HG03159 (cell line): ENCODE results near the gene ATG101.

Experiments
- ATAC-seq: cut with Tn5 transposase; IDR thresholded peaks from one replicate; pipeline ENCODE4 v1.9.1; 2021; ENCODE audit warnings: mild to moderate bottlenecking, moderate library complexity; ENCODE audit not compliant: unreplicated experiment

ATG101 gene, protein sequence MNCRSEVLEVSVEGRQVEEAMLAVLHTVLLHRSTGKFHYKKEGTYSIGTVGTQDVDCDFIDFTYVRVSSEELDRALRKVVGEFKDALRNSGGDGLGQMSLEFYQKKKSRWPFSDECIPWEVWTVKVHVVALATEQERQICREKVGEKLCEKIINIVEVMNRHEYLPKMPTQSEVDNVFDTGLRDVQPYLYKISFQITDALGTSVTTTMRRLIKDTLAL

DNA sequence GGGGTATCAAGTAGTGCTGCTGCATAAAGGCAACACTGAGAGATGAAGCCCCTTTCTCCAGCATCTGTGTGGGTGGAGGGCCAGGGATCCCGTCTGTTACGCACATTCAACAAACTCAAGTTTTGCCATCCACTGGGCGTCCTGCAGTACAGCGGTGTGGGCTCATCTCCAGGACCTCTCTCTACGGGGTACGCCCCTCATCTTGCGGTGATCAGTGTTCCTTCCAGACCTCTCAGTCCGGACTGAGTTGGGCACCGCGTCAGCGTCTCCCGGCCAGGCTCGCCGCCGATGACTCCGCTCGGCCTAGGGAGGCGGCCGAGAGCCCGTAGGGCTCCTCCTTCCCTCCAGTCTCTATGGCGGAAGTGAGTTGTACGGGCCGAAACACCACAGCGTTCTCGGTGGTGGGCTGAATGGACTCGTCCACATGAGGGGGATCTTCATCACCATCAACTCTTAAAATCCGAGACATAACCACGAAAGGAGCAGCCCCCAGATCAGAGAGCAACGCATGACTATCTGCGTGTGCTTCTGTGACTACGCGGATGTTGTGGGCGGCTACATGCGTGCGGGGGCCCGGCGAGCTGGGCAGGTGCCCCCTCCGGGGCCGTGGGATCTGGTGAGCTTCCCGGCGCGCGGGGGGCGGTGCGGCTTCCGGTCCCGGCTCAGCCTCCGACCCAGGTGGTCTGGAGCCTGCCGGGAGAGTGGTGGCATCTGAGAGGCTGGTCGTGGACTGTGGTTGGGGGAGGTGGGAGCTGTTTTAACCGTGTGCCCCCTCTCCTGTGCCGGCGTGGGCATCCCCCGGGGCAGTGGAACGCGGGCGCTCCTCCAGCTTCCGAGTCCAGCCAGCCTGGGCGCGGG, at the start of gene ATG101:
Gene ATG101, plus strand, starts transcription at position 652 of the 858 bp plus-strand sequence. CDS start 3,673 bp downstream, outside the sequence.
- ATAC-seq: peak; percentile 92

DNA sequence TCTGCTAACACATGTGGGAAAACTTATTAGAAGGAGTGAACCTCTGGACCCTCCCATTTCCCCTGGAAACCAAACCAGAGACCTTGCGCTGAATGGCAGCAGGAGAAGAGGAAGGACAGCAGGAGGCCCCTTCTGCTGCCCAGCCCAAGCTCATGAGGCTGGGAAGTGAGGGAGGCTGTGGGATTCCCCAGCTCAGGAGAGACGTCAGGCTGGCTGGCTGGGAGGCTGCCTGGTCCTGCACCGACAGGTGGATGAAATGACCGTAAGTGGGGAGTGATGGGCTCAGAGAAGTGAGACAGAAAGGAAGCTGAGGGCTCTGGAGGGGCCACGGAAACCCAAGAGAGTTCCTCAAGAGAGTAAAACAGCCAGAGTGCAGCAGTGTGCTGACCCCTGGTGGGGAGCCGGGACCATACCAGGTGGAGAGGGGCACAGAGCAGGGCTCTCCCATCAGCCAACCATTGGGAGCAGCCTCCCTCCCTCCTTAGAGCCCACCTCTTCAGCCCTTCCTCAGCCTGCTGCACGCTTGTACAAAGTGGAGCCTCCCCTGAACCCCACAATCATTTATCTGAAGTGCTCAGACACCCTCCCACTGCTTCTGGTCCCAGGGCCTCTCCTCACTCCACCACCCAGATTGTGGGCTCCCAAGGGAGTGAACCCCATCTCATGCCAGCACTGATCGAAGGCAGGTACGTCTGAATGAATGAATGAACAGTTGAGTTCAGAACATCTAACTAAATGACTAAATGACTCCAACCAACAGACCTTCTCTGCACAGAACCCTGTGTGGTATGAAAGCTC, 49.0 kb upstream of the ATG101 start:
- peak; percentile 45 for ATAC-seq

DNA sequence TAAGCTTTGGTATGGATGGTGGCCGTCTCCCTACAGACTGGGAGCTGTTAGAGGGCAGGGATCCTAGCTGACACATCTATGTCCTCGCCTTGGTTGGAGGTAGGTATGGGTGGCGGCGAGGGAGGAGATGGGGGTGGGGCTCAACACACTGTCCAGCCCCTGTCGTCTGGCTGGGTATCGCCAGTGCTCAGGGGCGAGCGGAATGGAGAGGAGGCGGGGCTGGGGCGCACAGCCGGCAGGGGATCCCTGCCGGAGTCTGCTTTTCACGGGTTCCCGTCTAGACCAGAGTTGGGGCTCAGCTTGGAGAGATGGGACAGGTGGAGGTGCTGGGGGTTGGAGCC, 47.0 kb upstream of the ATG101 start:
- no peak for ATAC-seq

DNA sequence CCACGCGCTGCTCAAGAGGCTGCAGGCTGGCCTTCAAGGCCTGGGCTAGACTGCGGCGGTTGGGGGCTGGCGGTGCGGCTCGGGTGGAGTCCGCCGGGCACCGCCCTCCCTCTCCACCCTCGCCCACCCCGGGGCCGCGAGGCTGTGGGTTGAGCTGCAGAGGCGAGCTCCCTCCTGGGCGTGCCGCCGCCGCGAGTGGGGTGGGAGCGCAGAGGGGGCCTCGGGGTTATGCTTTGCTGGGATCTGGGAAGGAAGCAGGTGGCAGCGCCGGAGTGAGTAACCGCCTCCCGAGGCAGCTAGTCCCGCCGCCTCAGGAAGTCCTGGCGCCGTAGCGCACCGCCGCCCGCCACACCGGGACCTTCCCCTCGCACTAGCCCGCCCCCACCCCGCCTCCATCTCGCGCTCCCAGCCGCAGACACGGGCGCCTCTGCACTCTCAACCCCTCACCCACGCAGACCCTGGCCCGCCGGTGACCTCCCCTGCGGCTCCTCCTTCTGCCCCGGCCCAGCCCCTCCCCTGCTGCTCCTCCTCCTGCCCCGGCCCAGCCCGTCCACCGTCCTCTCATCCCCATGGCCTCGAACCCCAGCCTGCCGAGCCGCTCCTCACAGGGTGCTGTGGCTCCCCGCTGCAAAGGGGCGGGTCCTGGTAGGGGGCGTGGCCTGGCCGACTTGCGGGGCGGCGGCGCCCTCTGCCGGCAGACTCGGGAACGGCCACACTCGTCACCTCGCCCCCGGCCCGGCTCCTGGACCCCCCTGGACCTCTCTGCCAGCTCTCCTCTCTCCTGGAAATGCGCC, 46.4 kb upstream of the ATG101 start:
- no peak for ATAC-seq

DNA sequence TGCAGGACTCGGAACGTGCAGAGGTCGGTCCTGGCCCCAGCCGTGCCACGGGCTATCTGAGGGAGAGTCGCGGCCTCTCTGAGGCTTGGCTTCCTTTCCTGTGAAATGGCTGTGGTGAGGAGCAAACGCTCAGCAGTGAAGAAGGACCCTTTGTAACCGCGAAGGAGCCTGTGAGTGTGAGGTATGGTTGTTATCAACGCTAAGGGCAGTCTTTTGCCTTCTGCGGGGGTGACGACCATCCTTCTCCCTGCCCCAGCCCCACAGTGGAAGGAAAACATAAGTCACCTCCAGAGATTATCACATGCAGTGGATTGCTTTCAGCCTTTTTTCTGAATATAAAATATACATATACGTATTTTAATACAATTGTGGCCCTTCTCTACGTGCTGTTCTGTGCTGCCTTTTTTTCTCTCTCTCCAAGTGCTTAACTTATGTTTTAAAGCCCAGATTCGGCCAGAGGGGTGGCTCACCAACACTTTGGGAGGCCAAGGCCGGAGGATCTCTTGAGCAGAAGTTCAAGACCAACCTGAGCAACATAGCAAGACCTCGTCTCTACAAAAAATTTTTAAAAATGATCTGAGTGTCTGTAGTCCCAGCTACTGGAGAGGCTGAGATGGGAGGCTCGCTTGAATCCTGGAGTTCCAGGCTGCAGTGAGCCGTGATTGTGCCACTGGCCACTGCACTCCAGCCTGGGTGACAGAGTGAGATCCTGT, 45.6 kb upstream of the ATG101 start:
- no peak for ATAC-seq

DNA sequence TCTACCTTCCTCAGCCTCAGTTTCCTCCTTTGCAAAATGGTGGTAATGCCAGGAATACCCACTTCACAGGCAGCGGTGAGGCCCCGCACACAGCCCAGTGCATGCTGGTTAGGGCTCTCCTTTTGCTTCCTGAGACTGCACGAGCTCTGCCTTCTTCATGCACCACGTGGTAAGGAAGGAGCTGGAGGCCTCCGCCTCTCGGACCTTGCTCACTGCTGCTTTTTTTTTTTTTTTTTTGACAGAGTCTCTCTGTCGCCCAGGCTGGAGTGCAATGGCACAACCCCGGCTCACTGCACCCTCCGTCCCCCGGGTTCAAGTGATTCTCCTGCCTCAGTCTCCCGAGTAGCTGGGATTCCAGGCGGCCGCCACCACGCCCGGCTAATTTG, 44.9 kb upstream of the ATG101 start:
- ATAC-seq: no peak

DNA sequence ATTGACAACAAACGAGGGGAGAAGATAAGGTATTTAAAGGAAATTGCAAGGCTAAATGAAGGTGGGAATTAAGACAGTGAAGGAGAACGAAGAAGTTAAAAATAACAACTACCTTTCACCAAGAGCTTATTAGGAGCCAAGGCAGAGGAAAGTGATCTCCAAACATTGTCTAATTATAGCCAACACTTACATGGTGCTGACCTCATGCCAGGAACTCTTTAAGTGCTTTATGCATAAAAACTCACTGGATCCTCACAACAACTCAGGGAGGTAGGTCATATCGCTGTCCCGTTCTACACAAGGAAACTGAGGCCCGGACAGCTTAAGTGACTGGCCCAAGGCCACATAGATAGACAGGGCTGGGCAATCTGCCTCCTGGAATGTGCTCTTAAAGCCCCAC, 43.5 kb upstream of the ATG101 start:
- ATAC-seq: no peak

DNA sequence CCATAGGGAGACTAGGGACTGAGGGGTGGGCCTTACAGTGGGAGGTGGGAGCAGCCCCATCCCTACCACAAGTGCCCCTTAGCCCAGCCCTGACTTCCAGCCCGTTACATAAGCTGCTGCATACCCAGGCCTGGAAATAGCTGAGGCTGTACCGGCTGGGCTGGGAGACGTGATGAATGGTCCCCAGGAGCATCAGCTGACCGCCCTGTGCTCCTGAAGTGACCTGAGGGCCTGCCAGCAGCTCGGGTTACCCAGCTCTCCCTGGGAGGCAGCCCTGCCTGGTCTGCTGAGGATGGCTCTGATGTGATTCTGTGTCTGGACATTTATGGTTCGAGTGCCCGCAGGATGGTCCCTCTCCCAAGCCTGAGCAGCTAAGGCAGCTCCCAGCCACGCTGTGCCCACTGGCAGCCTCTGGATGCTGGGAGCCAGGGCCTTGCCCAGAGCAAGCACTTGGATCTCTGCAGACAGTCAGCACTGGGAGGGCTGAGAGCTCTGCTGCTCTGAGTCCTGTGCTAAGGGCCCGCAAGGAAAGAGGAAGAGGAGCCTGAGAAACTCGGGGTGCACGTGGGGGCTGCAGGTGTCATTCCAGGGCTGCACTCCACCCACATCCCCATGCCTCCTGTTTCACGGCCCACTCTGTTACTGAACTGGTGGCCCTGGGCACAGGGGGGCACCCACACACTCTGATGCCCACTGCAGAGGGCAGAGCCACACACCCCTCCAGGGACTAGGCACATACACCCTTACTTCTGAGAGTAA, 42.5 kb upstream of the ATG101 start:
- no peak for ATAC-seq

DNA sequence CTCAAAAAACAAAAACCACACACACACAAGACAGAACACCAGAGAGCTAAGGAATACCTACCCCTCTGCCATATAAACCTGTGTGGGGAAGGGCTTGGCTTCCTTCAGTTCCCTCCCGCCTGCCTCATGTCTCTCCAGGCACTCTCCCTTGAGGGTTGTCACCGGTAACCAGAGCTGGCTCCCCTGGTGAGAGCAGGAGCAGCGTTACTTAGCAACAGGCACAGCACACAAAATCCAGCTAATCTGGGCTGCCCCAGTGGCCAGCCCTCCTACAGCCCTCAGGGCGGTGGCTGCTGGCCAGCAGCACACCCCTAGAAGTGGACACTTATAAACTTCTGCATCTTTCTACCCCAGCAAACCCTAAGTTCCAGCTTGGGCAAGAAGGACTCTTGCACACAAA, 40.1 kb upstream of the ATG101 start:
- ATAC-seq: no peak

DNA sequence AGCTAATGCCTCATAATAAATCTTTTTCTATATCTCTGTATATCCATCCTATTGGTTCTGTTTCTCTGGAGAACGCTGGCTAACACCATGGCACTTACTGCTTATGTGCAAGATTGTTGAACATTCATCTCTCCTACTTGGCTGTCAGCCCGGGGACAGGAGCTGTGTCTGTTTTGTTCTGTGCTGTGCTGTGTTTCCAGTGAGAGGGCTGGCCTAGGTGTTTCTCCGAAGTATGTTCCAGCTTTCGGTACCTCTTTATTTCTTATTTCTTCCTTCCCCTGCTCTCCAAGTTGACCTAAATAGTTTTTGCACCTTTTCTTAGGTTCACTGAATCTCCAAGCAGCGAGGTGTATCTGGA, 37.4 kb upstream of the ATG101 start:
- ATAC-seq: no peak

DNA sequence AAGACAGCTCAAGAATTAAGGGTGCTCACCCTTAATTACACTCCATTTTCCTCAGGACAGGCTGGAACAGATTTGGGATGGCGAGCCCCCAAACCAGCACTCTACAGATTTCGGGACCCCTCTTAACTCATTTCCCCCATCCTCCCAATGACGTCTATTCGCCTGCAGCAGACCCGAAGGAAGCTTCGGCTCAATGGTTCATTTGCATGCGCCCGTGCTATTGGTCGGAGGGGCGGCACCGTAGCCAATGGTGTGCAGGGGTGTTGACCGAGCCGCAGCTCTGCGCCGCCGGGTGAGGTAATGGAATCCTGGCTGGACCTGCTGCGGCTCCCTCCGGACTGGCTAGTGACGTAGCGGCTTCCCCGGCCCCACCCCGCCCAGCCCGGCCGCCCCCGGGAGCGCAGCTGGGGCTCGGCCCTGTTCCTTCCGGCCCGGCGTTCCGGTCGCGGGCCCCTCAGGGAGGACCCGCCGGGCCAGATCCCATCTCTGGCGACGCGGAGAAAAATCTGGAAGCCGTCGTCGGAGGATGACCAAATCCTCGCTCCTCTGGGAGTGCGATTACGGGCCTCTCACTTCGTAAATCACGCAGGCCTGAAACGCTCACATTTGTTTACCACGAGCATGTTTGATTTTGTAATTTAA, 36.9 kb upstream of the ATG101 start:
- ATAC-seq: peak; percentile 91

DNA sequence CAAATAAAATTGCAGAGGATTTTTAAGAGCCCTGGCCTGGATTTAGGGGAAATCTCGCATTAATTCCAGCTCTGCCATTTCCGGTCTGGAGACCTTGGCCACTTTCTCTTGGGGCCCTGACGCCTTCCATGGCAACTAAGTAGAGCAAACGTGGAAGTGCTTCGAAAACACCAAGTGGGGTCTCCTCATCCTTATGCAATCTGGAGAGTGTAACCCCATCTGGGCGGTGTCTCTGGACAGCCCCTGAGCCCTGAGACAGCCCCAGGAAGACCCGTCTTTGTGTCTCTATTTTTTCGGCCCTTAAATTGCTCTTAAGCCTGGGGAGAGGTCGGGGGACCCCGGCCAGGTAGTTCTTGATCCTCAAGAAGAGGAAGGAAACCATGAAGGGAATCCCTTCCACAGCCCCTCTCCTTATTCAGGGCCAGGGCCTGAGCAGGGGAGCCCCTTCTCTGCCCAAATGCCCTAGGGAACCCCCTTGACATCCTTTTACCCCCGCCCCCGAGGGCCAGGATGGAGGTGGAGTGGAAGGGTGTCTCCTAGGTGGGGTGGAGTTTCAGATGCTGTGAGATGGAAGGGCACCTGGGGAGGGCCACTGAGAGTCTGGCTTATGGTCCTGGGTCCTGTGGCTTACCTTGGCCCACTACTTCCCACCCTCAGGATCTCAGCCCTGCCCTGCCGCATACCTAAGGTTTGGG, 36.2 kb upstream of the ATG101 start:
- ATAC-seq: no peak

DNA sequence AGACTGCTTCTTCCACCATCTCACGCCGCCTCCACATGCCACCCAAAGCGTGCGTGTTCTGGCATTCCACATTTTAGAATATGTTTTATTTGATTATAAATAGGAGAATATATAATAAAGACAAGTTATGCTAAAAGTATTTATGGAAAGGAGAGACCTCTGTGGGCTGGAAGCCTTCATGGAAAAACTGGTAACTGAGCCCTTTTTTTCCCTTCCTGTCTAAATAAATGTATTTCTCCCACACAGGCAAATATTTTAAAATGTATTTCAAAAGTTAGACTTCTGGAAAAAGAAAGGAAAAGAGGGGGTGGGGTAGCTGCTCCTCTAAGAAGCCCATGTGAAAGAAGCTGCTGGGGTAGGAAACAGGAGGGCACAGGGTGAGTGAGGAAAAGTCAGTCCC, 34.6 kb upstream of the ATG101 start:
- ATAC-seq: no peak

DNA sequence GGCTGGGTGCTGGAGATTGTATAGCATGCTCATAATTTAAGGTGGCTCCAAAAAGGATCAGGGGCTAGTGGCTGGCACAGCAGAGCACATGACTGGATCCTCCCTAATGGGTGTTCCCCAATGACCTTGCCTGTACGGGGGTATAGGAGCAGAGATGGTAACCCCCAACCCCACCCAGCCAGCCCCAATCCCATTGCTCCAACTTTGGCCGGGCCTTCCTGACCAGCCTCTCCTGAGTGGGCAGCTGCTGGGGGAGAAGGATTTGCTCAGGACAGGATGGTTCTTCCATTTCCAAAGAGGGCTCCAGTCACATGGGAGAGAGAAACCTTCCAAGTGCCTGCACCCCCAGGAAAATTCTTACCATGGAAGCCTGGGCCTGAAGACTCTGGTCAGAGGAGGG, 33.9 kb upstream of the ATG101 start:
- ATAC-seq: no peak

DNA sequence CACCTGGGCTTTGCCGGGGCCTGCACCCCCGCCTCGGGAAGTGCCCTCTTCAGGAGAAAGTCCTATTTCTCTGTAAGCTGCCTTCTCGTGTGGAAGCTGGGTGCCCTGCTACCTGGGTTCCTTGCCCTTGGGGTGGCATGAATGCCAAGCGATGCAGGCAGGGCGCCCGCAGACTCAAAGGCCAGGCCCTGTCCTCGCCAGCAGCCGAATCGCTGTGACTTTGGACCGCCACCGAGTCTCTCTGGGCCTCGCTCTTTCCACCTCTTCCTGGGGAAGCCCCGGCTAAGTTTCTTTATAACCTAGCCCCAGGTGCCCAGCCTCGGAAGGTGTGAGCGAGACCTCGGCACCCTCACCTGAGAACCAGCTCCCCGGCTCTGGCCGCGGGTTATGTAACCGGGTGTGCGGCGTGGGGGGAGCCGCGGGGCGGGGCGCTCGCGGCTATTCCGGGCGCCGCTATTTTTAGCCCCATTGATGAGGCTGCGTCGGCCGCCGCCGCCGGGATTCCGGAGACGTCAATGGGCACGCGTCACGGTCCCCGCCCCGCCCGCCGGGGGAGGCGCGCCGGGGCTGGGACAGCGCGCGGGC, 33.1 kb upstream of the ATG101 start:
- ATAC-seq: peak; percentile 43

DNA sequence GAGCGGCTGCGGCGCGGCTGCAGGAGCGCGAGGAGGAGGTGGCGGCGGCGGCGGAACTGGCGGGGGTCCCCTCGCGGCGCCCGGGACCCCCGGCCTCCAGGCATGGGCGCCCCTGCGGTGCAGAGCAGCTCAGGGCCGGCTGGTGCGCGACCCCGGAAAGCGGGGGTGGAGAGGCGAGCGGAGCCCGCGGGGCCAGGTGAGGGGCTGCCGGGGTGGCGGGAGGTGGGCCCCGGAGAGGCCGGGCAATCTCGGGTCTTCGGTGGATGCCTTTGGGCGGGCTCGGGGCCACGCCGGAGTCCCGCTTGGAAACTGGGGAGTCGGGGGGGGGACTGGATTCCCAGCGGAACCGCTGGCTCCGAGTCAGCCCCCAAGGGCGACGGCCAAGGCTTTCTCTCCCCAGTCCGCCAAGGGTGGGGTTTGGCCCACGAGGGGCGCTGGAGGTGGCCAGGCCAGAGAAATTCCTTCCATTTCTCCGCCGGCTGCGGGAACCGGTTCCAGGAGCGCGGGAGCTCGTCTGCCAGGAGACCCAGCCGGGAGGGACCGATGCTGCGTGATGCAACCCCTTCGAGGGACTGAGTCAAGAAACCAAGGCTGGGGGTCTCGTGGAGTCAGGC, 32.4 kb upstream of the ATG101 start:
- no peak for ATAC-seq

DNA sequence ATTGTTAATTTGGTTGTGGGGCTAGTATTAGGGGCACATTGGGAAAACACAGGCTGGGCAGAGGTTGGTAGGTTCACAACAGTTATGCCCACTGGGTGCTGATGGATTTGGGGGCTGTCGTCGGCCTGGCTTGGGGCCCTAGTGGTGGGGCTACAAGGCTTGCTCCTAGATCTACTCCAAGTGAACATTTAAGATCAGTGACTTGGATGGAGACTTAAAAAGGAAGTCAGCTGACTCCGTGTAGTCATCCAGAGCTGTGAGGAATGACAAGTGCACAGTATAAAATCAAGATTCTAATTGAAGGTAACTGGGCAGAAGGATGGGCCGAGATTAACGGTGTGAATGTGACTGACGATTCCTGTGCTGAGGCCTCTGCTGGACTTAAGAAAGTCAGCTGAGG, 31.3 kb upstream of the ATG101 start:
- ATAC-seq: no peak

DNA sequence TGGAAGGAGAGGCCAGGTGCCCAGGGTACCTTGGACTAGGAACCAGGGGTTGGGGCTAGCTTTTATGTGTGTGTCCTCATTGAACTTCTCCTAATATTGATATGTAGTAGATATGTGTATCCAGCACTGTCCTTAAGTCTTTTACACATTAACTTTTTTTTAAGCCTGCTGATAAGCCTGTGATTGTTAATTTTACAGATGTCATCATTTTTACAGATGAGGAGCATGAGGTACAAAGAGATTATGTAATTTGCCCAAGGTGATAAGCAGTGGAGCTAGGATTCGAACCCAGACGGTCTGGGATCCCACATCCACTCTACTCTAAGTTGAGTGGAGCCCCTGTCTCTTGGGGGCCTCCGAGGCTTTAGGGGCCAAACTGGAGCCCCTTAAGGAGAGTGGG, 28.7 kb upstream of the ATG101 start:
- ATAC-seq: no peak
